GM18505 (cell line): ENCODE measurements around the gene SLAIN1.

Source experiments
- ATAC-seq: cut with Tn5 transposase; IDR thresholded peaks from one replicate; pipeline ENCODE4 v1.9.1; 2021; ENCODE audit not compliant: unreplicated experiment
- POLR2A ChIP-seq: IDR thresholded peaks from 4 replicates; pipeline ENCODE4 v1.6.1; 2011; ENCODE audit warnings: borderline replicate concordance; ENCODE audit not compliant: insufficient read depth, insufficient read length; ENCODE audit errors: extremely low read depth

SLAIN1 gene

DNA sequence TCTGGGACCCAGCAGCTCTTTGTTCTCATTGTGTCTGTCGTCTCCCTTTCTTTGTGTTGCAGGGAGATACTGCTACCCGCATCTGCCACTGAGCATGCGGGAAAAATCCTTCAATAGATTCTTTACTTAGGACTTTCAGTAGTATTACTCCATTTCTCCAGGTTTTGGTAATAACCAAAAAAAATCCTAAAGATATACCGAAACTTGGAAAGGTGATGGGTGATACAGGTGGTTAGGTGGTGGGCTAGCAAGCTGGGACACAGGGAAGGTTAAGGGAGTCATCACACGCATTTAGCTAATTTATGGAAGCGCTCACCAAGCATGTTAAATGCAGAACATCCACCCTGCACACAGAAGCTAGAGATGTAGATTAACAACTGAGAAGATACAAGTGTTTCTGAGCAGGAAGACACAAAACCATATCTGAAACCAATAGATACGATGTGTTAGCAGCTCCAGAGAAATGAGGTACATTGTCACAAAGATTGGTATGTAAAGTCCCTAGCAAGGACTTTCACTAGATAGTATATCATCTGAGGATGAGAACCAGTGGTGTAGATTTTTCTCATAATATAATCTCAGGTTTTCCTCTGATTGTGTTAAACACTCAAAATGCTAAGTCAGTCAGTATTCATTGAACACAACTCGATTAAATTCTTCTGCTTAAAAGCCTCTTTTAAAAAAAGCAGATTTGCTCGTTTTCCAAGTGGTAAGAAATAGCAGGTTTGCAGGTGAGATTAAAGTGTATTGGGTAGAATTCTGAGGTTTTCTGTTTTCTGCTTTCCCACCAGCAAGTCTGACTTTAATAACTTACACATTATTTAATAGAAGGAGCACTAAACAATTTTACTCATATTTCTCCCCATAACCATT is 1.2 kb upstream of the SLAIN1 start:
- ATAC-seq, result no peak
- no peak for TF ChIP-seq POLR2A

DNA sequence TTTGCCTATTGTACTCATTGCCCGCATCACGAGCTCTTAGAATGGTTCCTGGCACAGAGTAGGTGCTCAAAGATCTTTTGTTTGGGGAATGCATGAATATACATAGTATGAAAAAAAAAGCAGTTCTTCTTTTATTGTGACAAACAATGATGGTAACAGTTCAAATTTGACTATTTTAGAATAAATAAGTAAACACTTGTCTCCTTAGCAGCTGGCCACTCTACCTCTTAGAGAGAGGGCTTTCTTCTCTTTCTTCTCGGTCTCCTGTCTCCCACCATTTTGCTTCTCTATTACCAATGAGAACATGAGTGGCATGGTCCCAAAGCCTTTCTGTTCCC is 639 bp upstream of the SLAIN1 start:
- no peak for TF ChIP-seq POLR2A
- peak; percentile 2 for ATAC-seq

DNA sequence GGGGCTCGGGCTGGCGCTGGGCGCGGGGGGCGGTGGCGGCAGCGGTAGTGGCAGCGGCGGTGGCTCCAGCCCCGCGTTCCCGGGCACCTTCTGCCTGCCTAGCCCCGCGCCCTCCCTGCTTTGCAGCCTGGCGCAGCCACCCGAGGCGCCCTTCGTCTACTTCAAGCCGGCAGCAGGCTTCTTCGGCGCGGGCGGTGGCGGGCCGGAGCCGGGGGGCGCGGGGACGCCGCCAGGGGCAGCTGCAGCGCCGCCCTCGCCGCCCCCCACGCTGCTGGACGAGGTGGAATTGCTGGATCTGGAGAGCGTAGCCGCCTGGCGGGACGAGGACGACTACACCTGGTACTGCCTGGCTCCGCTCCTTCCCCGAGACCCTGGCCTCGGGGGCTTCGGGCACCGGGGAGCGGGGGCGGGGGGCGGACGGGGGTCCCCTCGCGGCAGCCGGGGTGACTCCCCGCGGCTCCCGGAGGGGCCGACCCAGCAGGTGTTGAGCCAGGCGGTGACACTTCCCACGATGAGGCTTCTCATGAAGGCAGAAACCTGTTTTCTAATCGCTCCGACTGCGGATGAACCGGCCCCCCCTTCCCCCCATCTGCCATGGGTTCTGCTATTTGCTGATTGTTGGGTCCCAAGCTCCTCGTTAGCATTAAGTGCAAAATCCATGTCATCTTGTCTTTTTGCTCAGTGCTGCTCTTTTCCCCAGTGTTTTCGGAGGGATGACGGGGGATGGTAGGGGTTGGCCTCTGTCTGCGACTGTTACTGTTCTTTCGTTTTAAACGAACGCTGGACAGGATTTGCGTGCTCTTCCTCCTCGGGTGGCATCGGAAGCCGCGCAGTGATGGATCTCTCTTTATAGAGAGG is 943 bp downstream of the SLAIN1 start:
- peak; percentile 31 for ATAC-seq
- TF ChIP-seq POLR2A, result no peak

DNA sequence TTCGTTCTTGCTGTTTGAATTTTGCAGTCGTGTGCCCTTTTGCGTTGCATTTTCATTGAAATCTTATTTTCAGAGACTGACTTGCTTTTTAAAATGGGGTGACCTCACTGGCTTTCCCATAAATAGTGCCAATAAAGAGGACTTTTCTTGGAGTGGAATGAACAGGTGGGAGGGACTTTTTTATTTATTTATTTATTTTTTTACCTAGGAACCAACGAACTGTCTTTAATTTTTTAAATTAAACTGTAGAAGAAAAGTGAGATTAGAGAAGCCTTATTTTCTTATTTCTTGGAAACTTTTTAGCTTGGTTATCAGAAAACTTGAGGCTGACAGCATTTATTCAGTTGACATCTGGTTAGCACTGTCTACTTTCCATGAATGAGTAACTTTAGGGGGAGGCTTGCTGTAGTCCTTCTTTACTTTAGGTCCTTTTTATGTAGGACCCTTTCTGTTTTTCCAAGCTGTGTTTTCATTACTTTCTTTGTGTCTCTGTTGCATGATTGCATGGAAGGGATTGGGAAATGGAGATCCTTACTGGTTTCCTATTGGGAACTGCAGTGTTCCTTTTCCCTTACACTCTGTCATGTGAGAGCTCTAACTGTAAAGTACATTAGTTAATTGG is 1.7 kb downstream of the SLAIN1 start:
- ATAC-seq, result no peak
- TF ChIP-seq POLR2A, result no peak

DNA sequence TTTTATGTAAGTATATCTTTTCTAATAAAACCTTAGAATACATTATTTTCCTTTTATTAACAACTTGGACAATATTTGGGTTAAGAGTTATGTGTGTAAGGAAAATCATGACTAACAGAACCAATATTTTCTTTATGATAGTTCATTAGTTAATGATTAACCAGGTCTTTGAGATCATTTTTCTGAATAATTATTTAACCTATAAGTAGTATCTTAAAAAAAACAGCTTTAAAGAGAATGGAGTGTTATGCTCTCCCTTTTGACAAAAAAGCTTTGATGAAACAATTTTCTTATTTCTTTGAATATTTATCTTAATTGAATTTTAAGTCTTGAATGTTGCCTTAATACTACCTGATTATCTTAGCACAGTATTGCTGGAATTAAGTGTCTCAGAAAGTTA is 3.8 kb downstream of the SLAIN1 start:
- TF ChIP-seq POLR2A, result no peak
- no peak for ATAC-seq

DNA sequence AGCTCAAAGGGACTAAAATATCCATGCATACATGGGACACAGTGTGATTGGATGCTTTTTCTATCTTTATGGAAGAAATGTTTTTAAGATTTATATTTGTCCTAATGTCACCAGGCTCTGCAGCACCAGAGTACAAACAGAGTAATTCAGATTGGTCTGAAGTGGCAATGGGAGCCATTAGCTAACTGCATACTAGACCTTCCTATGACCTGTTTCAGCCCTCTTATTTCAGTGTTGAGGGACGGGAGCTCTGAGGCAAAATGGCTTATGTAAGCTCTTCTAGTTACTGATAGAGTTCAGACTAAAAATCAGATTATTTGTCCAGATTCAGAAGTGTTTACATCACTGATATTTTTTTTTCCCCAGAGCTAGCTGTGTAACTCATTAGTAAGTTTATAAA is 4.9 kb downstream of the SLAIN1 start:
- no peak for TF ChIP-seq POLR2A
- no peak for ATAC-seq

DNA sequence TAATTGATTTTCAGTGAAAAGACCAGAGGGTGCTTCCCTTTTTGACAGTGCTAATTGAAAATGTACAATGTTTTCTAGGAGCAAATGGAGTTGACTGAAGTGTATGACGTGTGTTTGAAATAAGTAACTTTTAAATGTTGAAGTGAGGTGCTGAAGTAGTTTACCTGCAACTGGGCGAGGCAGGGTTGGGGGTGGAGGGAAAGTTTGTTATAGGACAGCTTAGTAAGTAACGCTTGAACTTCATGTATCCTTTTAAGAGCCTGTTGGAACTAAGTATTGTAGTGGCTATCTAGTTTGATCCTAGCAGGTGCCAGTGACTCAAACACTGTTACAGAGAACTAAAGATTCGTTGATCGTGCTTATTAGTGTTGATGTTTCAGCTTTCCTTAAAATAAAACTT is 5.9 kb downstream of the SLAIN1 start:
- no peak for TF ChIP-seq POLR2A
- no peak for ATAC-seq

DNA sequence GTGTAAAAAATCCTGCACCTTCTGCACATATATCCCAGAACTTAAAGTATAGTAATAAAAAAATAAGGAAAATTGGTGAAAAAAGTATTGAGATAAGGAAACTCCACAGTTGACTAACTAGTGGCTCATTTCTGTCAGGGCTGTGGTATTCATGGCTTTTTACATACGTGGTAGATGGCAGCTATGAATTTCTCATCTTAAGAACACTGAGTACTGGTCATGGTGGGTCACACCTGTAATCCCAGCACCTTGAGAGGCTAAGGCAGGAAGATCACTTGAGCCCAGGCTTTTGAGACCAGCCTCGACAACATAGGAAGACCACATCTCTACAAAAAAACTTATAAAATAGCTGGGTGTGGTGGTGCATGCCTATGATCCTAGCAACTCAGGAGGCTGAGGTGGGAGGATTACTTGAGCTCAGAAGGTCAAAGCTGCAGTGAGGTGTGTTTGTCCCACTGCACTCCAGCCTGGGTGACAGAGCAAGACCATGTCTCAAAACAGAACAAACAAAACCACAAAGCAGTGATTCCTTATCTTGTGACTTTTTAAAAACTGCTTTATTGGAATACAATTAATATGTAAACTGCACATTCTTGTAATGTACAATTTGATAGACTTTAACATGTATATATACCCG is 16.8 kb downstream of the SLAIN1 start:
- TF ChIP-seq POLR2A, result no peak
- ATAC-seq, result peak; percentile 47

DNA sequence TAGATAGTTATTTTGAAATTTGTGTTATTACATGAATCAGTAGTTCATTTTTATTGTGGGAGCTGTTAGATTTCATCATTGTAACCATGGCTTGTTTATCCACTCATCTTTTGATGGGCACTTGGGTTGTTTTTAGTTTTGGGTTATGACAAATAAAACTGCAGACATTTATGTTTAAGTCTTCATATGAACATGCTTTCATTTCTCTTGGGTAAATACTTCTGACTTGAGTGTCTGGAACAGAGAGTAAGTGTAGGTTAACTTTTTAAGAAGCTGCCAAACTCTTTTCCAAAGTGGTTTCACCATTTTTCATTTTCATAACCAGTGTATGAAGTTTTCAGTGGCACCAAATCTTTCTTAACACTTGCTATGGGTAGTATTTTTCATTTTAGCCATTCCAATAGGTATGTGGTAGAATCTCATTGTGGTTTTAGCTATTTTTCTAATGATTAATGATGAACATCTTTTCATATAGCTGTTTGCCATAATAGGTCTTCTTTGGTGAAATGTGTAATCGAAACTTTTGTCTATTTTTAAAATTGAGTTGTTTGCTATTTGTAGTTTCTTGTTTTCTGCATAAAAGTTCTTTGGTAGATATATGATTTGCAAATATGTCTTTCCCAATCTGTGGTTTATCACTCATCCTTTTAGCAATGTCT is 17.9 kb downstream of the SLAIN1 start:
- no peak for TF ChIP-seq POLR2A
- no peak for ATAC-seq

DNA sequence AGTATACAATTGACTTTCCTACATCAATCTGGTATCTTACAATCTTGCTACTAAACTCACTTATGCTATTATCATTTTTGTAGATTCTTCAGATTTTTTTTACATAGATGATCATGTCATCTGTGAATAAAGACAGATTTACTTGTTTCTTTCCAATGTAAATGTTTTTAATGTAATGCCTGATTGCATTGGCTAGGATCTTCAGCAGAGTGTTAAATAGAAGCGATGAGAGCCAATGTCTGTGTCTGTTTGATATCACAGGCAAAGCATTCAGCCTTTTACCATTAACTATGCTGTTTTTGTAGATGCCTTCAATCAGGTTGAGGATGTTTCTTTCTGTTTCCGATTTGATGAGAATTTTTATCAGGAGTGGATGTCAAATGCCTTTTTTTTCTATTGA is 19.2 kb downstream of the SLAIN1 start:
- TF ChIP-seq POLR2A, result no peak
- no peak for ATAC-seq

DNA sequence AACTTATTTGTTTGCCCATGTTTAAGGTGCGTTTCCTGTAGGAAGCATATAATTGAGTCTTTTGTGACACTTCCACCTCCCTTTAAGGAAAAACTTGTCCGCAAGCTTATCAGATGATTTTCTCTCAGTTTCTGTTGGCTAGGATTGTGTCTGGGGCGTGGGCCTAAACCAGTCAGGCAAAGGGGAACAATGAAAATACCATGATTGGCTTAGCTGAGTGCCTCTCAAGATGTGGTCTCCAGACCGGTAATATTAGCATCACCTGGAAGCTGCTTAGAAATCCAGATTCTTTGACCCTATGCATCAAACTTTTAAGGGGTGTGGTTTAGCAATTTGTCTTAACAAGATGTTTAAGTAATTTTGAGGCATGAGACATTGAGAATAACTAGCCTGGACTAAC is 20.0 kb downstream of the SLAIN1 start:
- no peak for TF ChIP-seq POLR2A
- ATAC-seq, result no peak

DNA sequence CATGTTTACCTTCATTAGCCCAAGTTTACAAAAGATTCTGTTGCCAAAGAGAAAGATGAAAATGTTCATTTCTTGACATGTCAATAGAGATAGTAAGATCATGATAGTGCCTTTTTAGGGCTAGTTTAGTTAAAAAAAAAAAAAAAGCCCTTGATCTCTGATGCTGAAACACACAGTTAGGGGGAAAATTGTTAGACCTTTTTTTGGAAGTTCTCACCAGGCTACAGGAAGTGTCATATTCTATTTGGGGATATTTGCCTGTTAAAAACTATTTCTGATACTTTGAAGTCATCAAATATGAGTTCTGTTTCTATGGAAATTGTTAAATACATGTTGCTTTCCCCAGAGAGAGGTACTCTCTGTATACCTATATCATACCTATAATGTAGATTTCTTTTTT is 21.6 kb downstream of the SLAIN1 start:
- ATAC-seq, result no peak
- TF ChIP-seq POLR2A, result no peak

DNA sequence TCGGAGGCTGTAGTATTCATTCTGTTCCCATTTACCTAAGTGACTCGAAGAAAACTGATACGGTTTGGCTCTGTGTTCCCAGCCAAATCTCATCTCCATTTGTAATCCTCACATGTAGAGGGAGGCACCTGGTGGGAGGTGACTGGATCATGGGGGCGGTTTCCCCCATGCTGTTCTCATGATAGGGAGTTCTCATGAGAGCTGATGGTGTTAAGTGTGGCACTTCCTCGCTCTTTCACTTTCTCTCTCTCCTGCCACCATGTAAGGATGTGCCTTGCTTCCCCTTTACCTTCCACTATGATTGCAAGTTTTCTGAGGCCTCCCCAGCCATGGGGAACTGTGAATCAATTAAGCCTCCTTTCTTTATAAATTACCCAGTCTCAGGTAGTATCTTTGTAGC is 23.5 kb downstream of the SLAIN1 start:
- ATAC-seq, result no peak
- no peak for TF ChIP-seq POLR2A
